OCI-LY3 (cell line): ENCODE measurements around the gene PDE4D.

ENCODE experiments used
- EZH2phosphoT487 ChIP-seq: fragments of 200-600 bp; shearing (Covaris generic); IDR thresholded peaks from 2 replicates; pipeline ENCODE4 v1.6.1; 2018; ENCODE audit warnings: antibody characterized with exemption, mixed run types, low read depth
- TF ChIP-seq, protein P1 (sequence below): fragments of 200-600, 300-600 bp; sonication (generic); IDR thresholded peaks from 2 replicates; pipeline ENCODE4 v1.5.1; 2014; ENCODE audit warnings: antibody characterized with exemption, low read length, low read depth

GRCh38 chr5:59198365-59198764 is 695.2 kb downstream of the PDE4D start:
- TF ChIP-seq, protein P1, sequence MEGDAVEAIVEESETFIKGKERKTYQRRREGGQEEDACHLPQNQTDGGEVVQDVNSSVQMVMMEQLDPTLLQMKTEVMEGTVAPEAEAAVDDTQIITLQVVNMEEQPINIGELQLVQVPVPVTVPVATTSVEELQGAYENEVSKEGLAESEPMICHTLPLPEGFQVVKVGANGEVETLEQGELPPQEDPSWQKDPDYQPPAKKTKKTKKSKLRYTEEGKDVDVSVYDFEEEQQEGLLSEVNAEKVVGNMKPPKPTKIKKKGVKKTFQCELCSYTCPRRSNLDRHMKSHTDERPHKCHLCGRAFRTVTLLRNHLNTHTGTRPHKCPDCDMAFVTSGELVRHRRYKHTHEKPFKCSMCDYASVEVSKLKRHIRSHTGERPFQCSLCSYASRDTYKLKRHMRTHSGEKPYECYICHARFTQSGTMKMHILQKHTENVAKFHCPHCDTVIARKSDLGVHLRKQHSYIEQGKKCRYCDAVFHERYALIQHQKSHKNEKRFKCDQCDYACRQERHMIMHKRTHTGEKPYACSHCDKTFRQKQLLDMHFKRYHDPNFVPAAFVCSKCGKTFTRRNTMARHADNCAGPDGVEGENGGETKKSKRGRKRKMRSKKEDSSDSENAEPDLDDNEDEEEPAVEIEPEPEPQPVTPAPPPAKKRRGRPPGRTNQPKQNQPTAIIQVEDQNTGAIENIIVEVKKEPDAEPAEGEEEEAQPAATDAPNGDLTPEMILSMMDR, result no peak
- TF ChIP-seq EZH2phosphoT487, result no peak
